ENCODE results near the gene LRRC4. TPM values are rescaled to one million over a fixed set of nuclear protein-coding genes. Genes with fewer than 3 reads are reported as not detected.

Gene LRRC4
- total RNA-seq, 1 donor = 0.72 TPM

GRCh38 chr7:128045766-128046165 lies 14.5 kb upstream of the LRRC4 start:
- H3K27me3 ChIP-seq (ENCODE audit: insufficient read depth, low read length) = no peaks in the 10 kb centered on the region
- H3K4me1 ChIP-seq (ENCODE audit: insufficient read depth, low read length) = peaks cover 22% of the 10 kb centered on the region
- TF ChIP-seq CTCF (IDR thresholded peaks at IDR 0.05; ENCODE audit: extremely low read depth, low read depth, low read length) = no peak
- no peak overlapping the region for H2AFZ ChIP-seq (ENCODE audit: low read length)
- no peak overlapping the region for H3K4me3 ChIP-seq (ENCODE audit: insufficient read depth, low read length)
- peaks cover 38% of the 10 kb centered on the region for H4K20me1 ChIP-seq (ENCODE audit: insufficient read depth, low read length)
- peaks cover 6% of the 10 kb centered on the region for H3K79me2 ChIP-seq (ENCODE audit: insufficient read depth, low read length)
- no peaks in the 10 kb centered on the region for H3K36me3 ChIP-seq (ENCODE audit: insufficient read depth, low read length)
- H3K27ac ChIP-seq (ENCODE audit: low read depth, low read length) = peak overlapping the region; percentile 3
- DNase-seq (ENCODE audit: insufficient read length, low spot score, missing footprints) = no peak
- H3K9me3 ChIP-seq (ENCODE audit: low read depth, low read length) = no peaks in the 10 kb centered on the region
- H3K4me2 ChIP-seq (ENCODE audit: insufficient read depth, low read length) = no peak overlapping the region

GRCh38 chr7:128045158-128045557 lies 13.9 kb upstream of the LRRC4 start:
- H3K27me3 ChIP-seq (ENCODE audit: insufficient read depth, low read length) = no peaks in the 10 kb centered on the region
- peaks cover 23% of the 10 kb centered on the region for H3K4me1 ChIP-seq (ENCODE audit: insufficient read depth, low read length)
- no peak overlapping the region for H2AFZ ChIP-seq (ENCODE audit: low read length)
- no peak overlapping the region for H3K4me2 ChIP-seq (ENCODE audit: insufficient read depth, low read length)
- peaks cover 32% of the 10 kb centered on the region for H4K20me1 ChIP-seq (ENCODE audit: insufficient read depth, low read length)
- H3K36me3 ChIP-seq (ENCODE audit: insufficient read depth, low read length) = no peaks in the 10 kb centered on the region
- no peak overlapping the region for H3K4me3 ChIP-seq (ENCODE audit: insufficient read depth, low read length)
- peaks cover under 1% of the 10 kb centered on the region for H3K79me2 ChIP-seq (ENCODE audit: insufficient read depth, low read length)
- no peak for TF ChIP-seq CTCF (IDR thresholded peaks at IDR 0.05; ENCODE audit: extremely low read depth, low read depth, low read length)
- no peaks in the 10 kb centered on the region for H3K9me3 ChIP-seq (ENCODE audit: low read depth, low read length)
- no peak overlapping the region for H3K27ac ChIP-seq (ENCODE audit: low read depth, low read length)
- DNase-seq (ENCODE audit: insufficient read length, low spot score, missing footprints) = no peak

GRCh38 chr7:128044064-128044463 lies 12.8 kb upstream of the LRRC4 start:
- H3K79me2 ChIP-seq (ENCODE audit: insufficient read depth, low read length) = no peaks in the 10 kb centered on the region
- peaks cover 36% of the 10 kb centered on the region for H4K20me1 ChIP-seq (ENCODE audit: insufficient read depth, low read length)
- no peak overlapping the region for H3K4me2 ChIP-seq (ENCODE audit: insufficient read depth, low read length)

GRCh38 chr7:128042012-128042411 lies 10.8 kb upstream of the LRRC4 start:
- Histone ChIP-seq H4K20me1 (ENCODE audit: insufficient read depth, low read length) (peaks cover 35% of the 10 kb centered on the region), H2AFZ (ENCODE audit: low read length) (no peak overlapping the region), H3K27me3 (ENCODE audit: insufficient read depth, low read length) (no peaks in the 10 kb centered on the region), H3K9me3 (ENCODE audit: low read depth, low read length) (no peaks in the 10 kb centered on the region), H3K4me2 (ENCODE audit: insufficient read depth, low read length) (no peak overlapping the region), H3K4me1 (ENCODE audit: insufficient read depth, low read length) (peaks cover 23% of the 10 kb centered on the region), H3K79me2 (ENCODE audit: insufficient read depth, low read length) (peaks cover 2% of the 10 kb centered on the region), H3K4me3 (ENCODE audit: insufficient read depth, low read length) (no peak overlapping the region), H3K36me3 (ENCODE audit: insufficient read depth, low read length) (no peaks in the 10 kb centered on the region), H3K27ac (ENCODE audit: low read depth, low read length) (no peak overlapping the region)
- no peak for TF ChIP-seq CTCF (IDR thresholded peaks at IDR 0.05; ENCODE audit: extremely low read depth, low read depth, low read length)
- DNase-seq (ENCODE audit: insufficient read length, low spot score, missing footprints) = no peak

More at GRCh38 chr7:128044064-128044463, 12.8 kb upstream of the LRRC4 start:
- Histone ChIP-seq H3K36me3 (ENCODE audit: insufficient read depth, low read length) (no peaks in the 10 kb centered on the region), H2AFZ (ENCODE audit: low read length) (no peak overlapping the region), H3K4me3 (ENCODE audit: insufficient read depth, low read length) (no peak overlapping the region), H3K27ac (ENCODE audit: low read depth, low read length) (no peak overlapping the region), H3K4me1 (ENCODE audit: insufficient read depth, low read length) (peaks cover 23% of the 10 kb centered on the region), H3K27me3 (ENCODE audit: insufficient read depth, low read length) (no peaks in the 10 kb centered on the region), H3K9me3 (ENCODE audit: low read depth, low read length) (no peaks in the 10 kb centered on the region)
- no peak for DNase-seq (ENCODE audit: insufficient read length, low spot score, missing footprints)
- TF ChIP-seq CTCF (IDR thresholded peaks at IDR 0.05; ENCODE audit: extremely low read depth, low read depth, low read length) = no peak

All from osteoblast (primary cell).